ENCODE measurements around the gene SLC17A4.
"Not testable (repeated sequence)": the region's sequence is repeated elsewhere in the genome, so short reads cannot be mapped to it uniquely, and the experiment has no call there.

Gene SLC17A4

DNA sequence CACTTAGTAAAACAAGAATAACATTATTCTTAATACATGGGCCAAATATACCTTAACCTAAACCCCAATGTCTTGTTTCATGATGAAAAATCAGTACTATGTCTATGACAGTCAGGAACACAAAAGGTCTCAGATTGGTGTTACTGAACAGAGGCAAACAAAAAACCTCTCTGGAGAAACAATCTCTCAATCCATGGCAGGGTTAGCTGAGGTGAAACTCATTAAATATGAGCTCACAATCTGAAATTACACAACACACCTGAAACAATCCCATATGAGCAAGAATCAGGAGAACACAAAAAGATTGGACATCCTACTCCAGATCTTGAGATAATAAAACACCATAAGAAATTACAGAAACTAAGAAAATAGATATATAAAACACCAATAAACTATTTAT is 6.5 kb upstream of the SLC17A4 start:
- in situ Hi-C loops (cut with HindIII; ENCODE audit: low pct_ligation_motif_present, low pct_unique_long_range_greater_than_20kb, low sequenced_read_pairs) = no loop called here

GRCh38 chr6:25748601-25749517 is 5.7 kb upstream of the SLC17A4 start:
- DNase-seq; in situ Hi-C loops (cut with HindIII; ENCODE audit: low pct_ligation_motif_present, low pct_unique_long_range_greater_than_20kb, low sequenced_read_pairs): not testable (repeated sequence)

More for the DNA sequence above, 6.5 kb upstream of the SLC17A4 start:
- no peak for DNase-seq

GRCh38 chr6:25749837-25750236 is 4.7 kb upstream of the SLC17A4 start:
- no peak for DNase-seq
- in situ Hi-C loops (cut with HindIII; ENCODE audit: low pct_ligation_motif_present, low pct_unique_long_range_greater_than_20kb, low sequenced_read_pairs) = no loop called here

- no peak for DNase-seq
- in situ Hi-C loops (cut with HindIII; ENCODE audit: low pct_ligation_motif_present, low pct_unique_long_range_greater_than_20kb, low sequenced_read_pairs) = no loop called here
Observed at GRCh38 chr6:25750906-25751305, 3.6 kb upstream of the SLC17A4 start.

- in situ Hi-C loops (cut with HindIII; ENCODE audit: low pct_ligation_motif_present, low pct_unique_long_range_greater_than_20kb, low sequenced_read_pairs) = no loop called here
Observed at GRCh38 chr6:25753079-25753478, 1.5 kb upstream of the SLC17A4 start.

GRCh38 chr6:25755483-25755882 is 941 bp downstream of the SLC17A4 start:
- no peak for DNase-seq

More at GRCh38 chr6:25753079-25753478, 1.5 kb upstream of the SLC17A4 start:
- DNase-seq = no peak

GRCh38 chr6:25756382-25757363 is 2.1 kb downstream of the SLC17A4 start:
- in situ Hi-C loops (cut with HindIII; ENCODE audit: low pct_ligation_motif_present, low pct_unique_long_range_greater_than_20kb, low sequenced_read_pairs) = no loop called here
- DNase-seq = no peak

More at GRCh38 chr6:25755483-25755882, 941 bp downstream of the SLC17A4 start:
- in situ Hi-C loops (cut with HindIII; ENCODE audit: low pct_ligation_motif_present, low pct_unique_long_range_greater_than_20kb, low sequenced_read_pairs) = no loop called here

- DNase-seq = no peak
- in situ Hi-C loops (cut with HindIII; ENCODE audit: low pct_ligation_motif_present, low pct_unique_long_range_greater_than_20kb, low sequenced_read_pairs) = no loop called here
Observed at GRCh38 chr6:25757936-25758642, 3.5 kb downstream of the SLC17A4 start.

DNA sequence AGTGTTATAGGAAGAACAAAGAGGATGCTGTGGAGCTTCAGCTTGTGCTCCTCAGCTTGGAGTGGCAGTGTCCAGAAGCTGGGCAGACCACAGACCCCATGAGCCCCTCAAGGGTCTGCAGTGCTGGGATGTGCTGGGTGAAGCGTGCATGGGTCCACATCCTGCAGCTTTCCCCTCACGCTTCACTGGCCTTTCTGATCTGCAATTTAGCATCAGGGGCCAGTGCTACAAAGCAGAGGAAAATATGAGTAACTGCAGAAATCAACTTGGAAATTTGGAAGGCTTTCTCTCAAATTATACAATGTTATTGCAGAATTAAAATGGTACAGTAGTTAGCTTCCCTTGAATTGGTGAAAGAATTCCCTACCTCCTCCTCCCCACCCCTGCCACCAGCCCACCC is 10.1 kb downstream of the SLC17A4 start:
- in situ Hi-C loops (cut with HindIII; ENCODE audit: low pct_ligation_motif_present, low pct_unique_long_range_greater_than_20kb, low sequenced_read_pairs) = no loop called here

GRCh38 chr6:25768566-25768965 is 14.0 kb downstream of the SLC17A4 start:
- in situ Hi-C loops (cut with HindIII; ENCODE audit: low pct_ligation_motif_present, low pct_unique_long_range_greater_than_20kb, low sequenced_read_pairs) = no loop called here
- DNase-seq = no peak

More for the DNA sequence above, 10.1 kb downstream of the SLC17A4 start:
- DNase-seq = no peak

DNA sequence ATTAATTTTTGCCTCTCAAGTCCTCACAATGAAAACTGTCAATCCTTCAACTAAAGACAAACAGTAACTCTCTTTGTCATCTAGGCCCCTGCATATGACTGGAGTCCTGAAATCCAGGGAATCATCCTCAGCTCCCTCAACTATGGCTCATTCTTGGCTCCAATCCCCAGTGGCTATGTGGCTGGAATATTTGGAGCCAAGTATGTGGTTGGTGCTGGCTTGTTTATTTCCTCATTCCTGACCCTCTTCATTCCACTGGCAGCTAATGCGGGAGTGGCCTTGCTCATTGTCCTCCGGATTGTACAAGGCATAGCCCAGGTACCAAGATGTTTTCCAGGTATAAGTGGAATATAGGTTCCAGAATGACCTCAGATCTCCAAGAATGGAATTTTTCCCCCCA is 15.4 kb downstream of the SLC17A4 start:
- in situ Hi-C loops (cut with HindIII; ENCODE audit: low pct_ligation_motif_present, low pct_unique_long_range_greater_than_20kb, low sequenced_read_pairs) = no loop called here
- DNase-seq = peak; percentile 49

DNA sequence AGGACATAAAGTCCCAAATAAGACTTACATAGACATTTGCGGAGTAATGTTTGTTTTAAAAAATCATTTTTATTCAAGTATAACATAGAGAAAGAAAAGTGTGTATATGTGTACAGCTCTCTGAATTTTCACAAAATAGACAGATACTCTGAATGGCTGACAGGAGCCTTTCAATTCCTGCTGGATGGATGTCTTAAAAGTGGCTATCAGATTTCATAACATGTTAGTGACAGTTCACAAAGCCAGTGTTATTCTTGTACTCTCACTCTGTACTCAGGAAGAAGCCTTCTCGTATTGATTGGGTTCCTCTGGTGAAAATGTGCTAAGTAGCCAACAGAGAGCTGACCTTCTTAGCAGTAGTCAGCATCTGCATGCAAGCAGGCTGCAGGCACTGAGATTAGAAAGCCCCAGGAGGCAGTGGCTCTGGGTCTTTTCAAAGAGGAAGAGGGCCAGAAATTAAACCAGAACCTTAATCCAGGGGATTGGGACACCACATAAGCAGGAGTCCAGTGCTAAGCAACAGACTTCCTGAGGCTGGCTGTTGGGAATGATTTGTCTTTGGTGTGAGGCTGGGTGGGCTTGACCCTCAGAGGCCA is 19.7 kb downstream of the SLC17A4 start:
- DNase-seq = no peak
- in situ Hi-C loops (cut with HindIII; ENCODE audit: low pct_ligation_motif_present, low pct_unique_long_range_greater_than_20kb, low sequenced_read_pairs) = no loop called here

- in situ Hi-C loops (cut with HindIII; ENCODE audit: low pct_ligation_motif_present, low pct_unique_long_range_greater_than_20kb, low sequenced_read_pairs) = no loop called here
- no peak for DNase-seq
Observed at GRCh38 chr6:25777031-25777430, 22.5 kb downstream of the SLC17A4 start.

DNA sequence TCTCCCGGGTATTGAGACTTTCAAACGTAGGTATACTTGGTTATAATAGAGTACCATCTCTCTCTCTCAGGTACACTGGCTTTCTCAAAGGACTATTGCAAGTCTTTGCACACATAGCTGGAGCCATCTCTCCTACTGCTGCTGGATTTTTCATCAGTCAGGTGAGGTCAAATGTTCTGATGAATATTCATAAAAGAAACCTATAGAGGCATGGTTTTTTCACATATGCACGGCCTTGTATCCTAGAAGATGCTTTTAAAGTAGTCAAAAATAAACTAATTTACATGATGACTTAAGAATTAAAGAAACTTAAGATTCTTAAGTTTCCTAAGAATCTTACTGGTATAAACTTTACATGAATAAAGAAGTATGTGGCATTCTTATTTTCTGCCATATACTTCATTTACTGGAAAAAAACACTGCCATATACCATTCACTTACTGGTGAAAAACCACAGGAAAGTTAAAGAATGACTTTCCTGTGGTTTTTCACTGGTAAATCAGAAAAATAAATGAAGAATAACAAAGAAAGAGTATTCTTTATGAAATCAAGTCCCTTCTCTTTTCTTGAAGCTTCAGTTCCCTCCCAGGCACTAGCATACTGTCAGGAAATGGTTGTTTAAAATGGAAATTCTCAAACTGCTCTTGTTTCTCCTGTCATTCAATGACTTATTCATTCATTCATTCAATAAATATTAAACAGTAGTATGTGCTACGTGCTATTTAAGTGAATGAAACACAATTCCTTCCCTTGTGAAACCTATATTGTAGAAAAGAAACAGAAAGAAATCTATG is 23.5 kb downstream of the SLC17A4 start:
- in situ Hi-C loops (cut with HindIII; ENCODE audit: low pct_ligation_motif_present, low pct_unique_long_range_greater_than_20kb, low sequenced_read_pairs) = no loop called here
- DNase-seq = no peak

- in situ Hi-C loops (cut with HindIII; ENCODE audit: low pct_ligation_motif_present, low pct_unique_long_range_greater_than_20kb, low sequenced_read_pairs) = no loop called here
- no peak for DNase-seq
Observed at GRCh38 chr6:25781134-25781533, 26.6 kb downstream of the SLC17A4 start.

DNA sequence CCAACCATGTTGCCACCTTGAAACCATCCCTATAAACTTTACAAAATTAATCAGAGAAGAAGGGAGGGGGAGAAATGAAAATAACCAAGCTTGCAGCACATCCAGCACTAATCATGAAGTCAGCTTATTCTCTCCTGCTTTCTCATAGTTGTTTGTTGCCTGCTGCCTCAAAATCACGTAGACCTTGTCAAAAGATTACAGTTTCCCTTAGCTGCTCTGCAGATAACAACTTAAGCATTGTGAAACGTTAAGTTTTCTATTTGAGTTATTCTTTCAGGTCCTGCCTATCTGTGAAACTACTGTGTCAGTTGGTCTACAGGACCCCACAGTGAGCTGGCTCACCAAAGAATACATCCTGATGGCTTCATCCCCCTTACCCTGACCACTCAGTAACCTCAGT is 32.9 kb downstream of the SLC17A4 start:
- in situ Hi-C loops (cut with HindIII; ENCODE audit: low pct_ligation_motif_present, low pct_unique_long_range_greater_than_20kb, low sequenced_read_pairs) = no loop called here
- DNase-seq = no peak

GRCh38 chr6:25788305-25788922 is 33.9 kb downstream of the SLC17A4 start:
- DNase-seq = peak; percentile 54
- in situ Hi-C loops (cut with HindIII; ENCODE audit: low pct_ligation_motif_present, low pct_unique_long_range_greater_than_20kb, low sequenced_read_pairs) = no loop called here
